Measurements from ENCODE around the gene PON3.
A peak's percentile ranks its signal among the peaks of the same experiment; 100 is the strongest.

PON3 gene

GRCh38 chr7:95338832-95339231 is 57.3 kb downstream of the PON3 start:
- DNase-seq: no peak

- DNase-seq: peak; percentile 76
These were observed 61.1 kb downstream of the PON3 start for GRCh38 chr7:95335093-95335492.

- DNase-seq: no peak
These were observed 61.7 kb downstream of the PON3 start for GRCh38 chr7:95334447-95334846.

GRCh38 chr7:95330961-95331337 is 65.2 kb downstream of the PON3 start:
- no peak for DNase-seq

- peak; percentile 10 for DNase-seq
These were observed 65.8 kb downstream of the PON3 start for GRCh38 chr7:95330204-95330960.

- no peak for DNase-seq
These were observed 68.8 kb downstream of the PON3 start for GRCh38 chr7:95327356-95327755.

GRCh38 chr7:95324431-95324830 is 71.7 kb downstream of the PON3 start, which contains the start of gene PON1:
Gene PON1 (minus strand): TSS chr7:95324532. CDS start chr7:95324475, 57 bp downstream.
- DNase-seq: no peak

- DNase-seq: no peak
These were observed 72.6 kb downstream of the PON3 start for GRCh38 chr7:95323410-95324129.

- DNase-seq: no peak
These were observed 73.3 kb downstream of the PON3 start for GRCh38 chr7:95322854-95323253.

- no peak for DNase-seq
These were observed 73.8 kb downstream of the PON3 start for GRCh38 chr7:95322396-95322795.

- DNase-seq: no peak
These were observed 74.5 kb downstream of the PON3 start for GRCh38 chr7:95321720-95322119.

GRCh38 chr7:95320651-95321050 is 75.5 kb downstream of the PON3 start:
- DNase-seq: no peak

- DNase-seq: no peak
These were observed 76.6 kb downstream of the PON3 start for GRCh38 chr7:95319570-95319969.

- DNase-seq: no peak
These were observed 77.6 kb downstream of the PON3 start for GRCh38 chr7:95318501-95319100.

- DNase-seq: no peak
These were observed 78.2 kb downstream of the PON3 start for GRCh38 chr7:95317966-95318365.

GRCh38 chr7:95317546-95317945 is 78.6 kb downstream of the PON3 start:
- peak; percentile 13 for DNase-seq

- DNase-seq: no peak
These were observed 79.6 kb downstream of the PON3 start for GRCh38 chr7:95316588-95316987.

- no peak for DNase-seq
These were observed 83.6 kb downstream of the PON3 start for GRCh38 chr7:95312561-95312960.

GRCh38 chr7:95311389-95311788 is 84.8 kb downstream of the PON3 start:
- no peak for DNase-seq

GRCh38 chr7:95309951-95310350 is 86.2 kb downstream of the PON3 start:
- no peak for DNase-seq
